ENCODE measurements around the gene AHCY. TPM values are rescaled to one million over a fixed set of nuclear protein-coding genes. Genes with fewer than 3 reads are reported as not detected.

The AHCY gene
- total RNA-seq, 1 donor from 2014 or later = 77.9 TPM

DNA sequence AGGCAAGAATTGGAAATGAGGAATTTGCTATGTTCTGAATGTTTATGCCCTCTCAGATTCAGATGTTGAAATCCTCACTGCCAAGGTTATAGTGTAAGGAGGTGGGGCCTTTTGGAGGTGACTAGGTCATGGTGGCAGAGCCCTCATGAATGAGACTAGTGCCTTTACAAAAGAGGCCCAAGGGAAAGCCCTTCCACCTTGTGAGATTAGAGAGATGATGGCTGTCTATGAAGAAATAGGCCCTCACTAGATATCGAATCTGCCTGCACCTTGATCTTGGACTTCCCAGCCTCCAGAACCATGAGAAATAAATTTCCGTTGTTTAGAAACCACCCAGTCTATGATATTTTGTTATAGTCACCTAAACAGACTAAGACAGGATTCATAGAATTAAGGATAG, 51.5 kb downstream of the AHCY start:
- Mint-ChIP-seq H3K27ac (no peak overlapping the region), H3K9me3 (no peaks in the 10 kb centered on the region), H3K27me3 (no peaks in the 10 kb centered on the region), H3K4me1 (peaks cover 5% of the 10 kb centered on the region), H3K36me3 (ENCODE audit: low read depth) (no peaks in the 10 kb centered on the region), H3K4me3 (no peak overlapping the region)
- TF ChIP-seq CTCF (IDR thresholded peaks at IDR 0.05) = no peak
- ChIA-PET CTCF (no interaction called here), POLR2A (no interaction called here)
- intact Hi-C loops (cut with micrococcal nuclease) = no loop called here
- ATAC-seq (ENCODE audit: low read depth) (no peak), DNase-seq (no peak)

DNA sequence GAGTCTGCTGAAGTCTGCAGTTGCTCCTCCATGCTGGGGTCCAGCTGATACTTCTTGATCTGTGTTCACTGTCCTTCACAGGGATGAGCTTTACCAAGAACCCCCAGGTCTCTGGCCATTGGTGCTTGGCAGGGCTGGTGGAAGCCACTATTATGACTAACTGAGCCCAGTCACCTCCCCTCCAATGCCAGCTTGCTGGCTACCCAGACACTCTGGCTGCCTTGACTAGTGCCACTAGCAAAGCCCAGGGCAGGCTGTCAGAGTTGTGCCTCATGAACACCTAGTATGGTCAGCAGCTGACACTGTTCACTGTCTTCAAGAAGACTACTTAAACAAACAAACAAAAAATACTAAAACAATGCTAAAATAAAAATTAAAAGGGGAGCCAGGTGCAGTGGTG, 53.1 kb downstream of the AHCY start:
- intact Hi-C loops (cut with micrococcal nuclease) = no loop called here
- TF ChIP-seq CTCF (IDR thresholded peaks at IDR 0.05) = no peak
- Mint-ChIP-seq H3K27me3 (no peaks in the 10 kb centered on the region), H3K27ac (no peak overlapping the region), H3K36me3 (ENCODE audit: low read depth) (no peaks in the 10 kb centered on the region), H3K9me3 (no peaks in the 10 kb centered on the region), H3K4me1 (peaks cover 5% of the 10 kb centered on the region), H3K4me3 (no peak overlapping the region)
- ChIA-PET CTCF (no interaction called here), POLR2A (no interaction called here)
- no peak for ATAC-seq (ENCODE audit: low read depth)
- DNase-seq = no peak

- peaks cover 5% of the 10 kb centered on the region for H3K4me1 Mint-ChIP-seq
- ATAC-seq (ENCODE audit: low read depth) (peak; percentile 45), DNase-seq (no peak)
- no peaks in the 10 kb centered on the region for H3K27me3 Mint-ChIP-seq
- H3K9me3 Mint-ChIP-seq = no peaks in the 10 kb centered on the region
- ChIA-PET CTCF (interaction anchor here (1.9 kb wide), 1 partner anchor 64 kb away, joined by 4 read pairs; no protein-coding TSS in a partner anchor), POLR2A (interaction anchor here (0.6 to 0.8 kb wide), 2 partner anchors 9 to 21 kb away, joined by 3 to 6 read pairs; no protein-coding TSS in a partner anchor)
- H3K36me3 Mint-ChIP-seq (ENCODE audit: low read depth) = no peaks in the 10 kb centered on the region
- H3K4me3 Mint-ChIP-seq = no peak overlapping the region
- intact Hi-C loops (cut with micrococcal nuclease) = no loop called here
- no peak overlapping the region for H3K27ac Mint-ChIP-seq
- TF ChIP-seq CTCF (IDR thresholded peaks at IDR 0.05) = no peak
These were observed 53.9 kb downstream of the AHCY start for GRCh38 chr20:34249291-34249690.

- DNase-seq (no peak), ATAC-seq (ENCODE audit: low read depth) (no peak)
- no peak overlapping the region for H3K27ac Mint-ChIP-seq
- ChIA-PET POLR2A (no interaction called here), CTCF (no interaction called here)
- intact Hi-C loops (cut with micrococcal nuclease) = no loop called here
- H3K4me3 Mint-ChIP-seq = no peak overlapping the region
- no peaks in the 10 kb centered on the region for H3K9me3 Mint-ChIP-seq
- H3K4me1 Mint-ChIP-seq = peaks cover 18% of the 10 kb centered on the region
- H3K27me3 Mint-ChIP-seq = no peaks in the 10 kb centered on the region
- no peaks in the 10 kb centered on the region for H3K36me3 Mint-ChIP-seq (ENCODE audit: low read depth)
- no peak for TF ChIP-seq CTCF (IDR thresholded peaks at IDR 0.05)
These were observed 57.0 kb downstream of the AHCY start for GRCh38 chr20:34246126-34246626.

GRCh38 chr20:34243377-34243776, 59.8 kb downstream of the AHCY start:
- no peaks in the 10 kb centered on the region for H3K36me3 Mint-ChIP-seq (ENCODE audit: low read depth)
- DNase-seq (no peak), ATAC-seq (ENCODE audit: low read depth) (no peak)
- H3K27ac Mint-ChIP-seq = no peak overlapping the region
- no peak for TF ChIP-seq CTCF (IDR thresholded peaks at IDR 0.05)
- H3K27me3 Mint-ChIP-seq = no peaks in the 10 kb centered on the region
- ChIA-PET POLR2A (no interaction called here), CTCF (no interaction called here)
- H3K4me1 Mint-ChIP-seq = peaks cover 30% of the 10 kb centered on the region
- intact Hi-C loops (cut with micrococcal nuclease) = no loop called here
- no peak overlapping the region for H3K4me3 Mint-ChIP-seq
- H3K9me3 Mint-ChIP-seq = peaks cover 1% of the 10 kb centered on the region
